HepG2 (cell line): Measurements from ENCODE around the gene PHOSPHO2. TPM values are rescaled to one million over a fixed set of nuclear protein-coding genes. Genes with fewer than 3 reads are reported as not detected.

ENCODE experiments used
- ARNTL ChIP-seq: sonication (generic); formaldehyde crosslinking; IDR thresholded peaks from 2 replicates; pipeline ENCODE4 v1.4.0; 2020; ENCODE audit warnings: mild to moderate bottlenecking, missing genetic modification reagents
- FOSL2 ChIP-seq: sonication (generic); formaldehyde crosslinking; IDR thresholded peaks from 2 replicates; pipeline ENCODE4 v1.4.0; 2020; ENCODE audit warnings: missing genetic modification reagents
- IRX3 ChIP-seq: sonication (generic); formaldehyde crosslinking; IDR thresholded peaks from 2 replicates; pipeline ENCODE4 v1.8.1; 2023; ENCODE audit warnings: mild to moderate bottlenecking, low read depth, missing genetic modification reagents, borderline replicate concordance
- SRSF1 ChIP-seq: fragments of 200-400 bp; formaldehyde crosslinking; optimal IDR thresholded peaks from 2 replicates; pipeline ENCODE3; 2017; ENCODE audit warnings: mild to moderate bottlenecking, low read depth, low read length, moderate library complexity
- ZNF235 ChIP-seq: sonication (generic); formaldehyde crosslinking; IDR thresholded peaks from 2 replicates; pipeline ENCODE4 v1.8.1; 2023; ENCODE audit warnings: mild to moderate bottlenecking, missing genetic modification reagents, borderline replicate concordance
- ZNF33A ChIP-seq: sonication (generic); formaldehyde crosslinking; IDR thresholded peaks from 2 replicates; pipeline ENCODE4 v1.5.1; 2020; ENCODE audit warnings: missing genetic modification reagents, mild to moderate bottlenecking, moderate library complexity, borderline replicate concordance
- ZNF550 ChIP-seq: sonication (generic); formaldehyde crosslinking; IDR thresholded peaks from 2 replicates; pipeline ENCODE4 v1.4.0; 2020; ENCODE audit warnings: mild to moderate bottlenecking, missing genetic modification reagents, borderline replicate concordance
- ZNF577 ChIP-seq: sonication (generic); formaldehyde crosslinking; IDR thresholded peaks from 2 replicates; pipeline ENCODE4 v1.4.0; 2020; ENCODE audit warnings: mild to moderate bottlenecking, low read depth, missing genetic modification reagents, borderline replicate concordance
- ZNF629 ChIP-seq: sonication (generic); formaldehyde crosslinking; conservative IDR thresholded peaks from 2 replicates; pipeline ENCODE4 v1.5.0; 2020; ENCODE audit warnings: missing genetic modification reagents
- ZNF775 ChIP-seq: sonication (generic); formaldehyde crosslinking; IDR thresholded peaks from 2 replicates; pipeline ENCODE4 v1.4.0; 2020; ENCODE audit warnings: missing genetic modification reagents, mild to moderate bottlenecking, moderate library complexity, borderline replicate concordance
- ZSCAN25 ChIP-seq: sonication (generic); formaldehyde crosslinking; IDR thresholded peaks from 2 replicates; pipeline ENCODE4 v1.8.0; 2022; ENCODE audit warnings: mild to moderate bottlenecking, missing genetic modification reagents
- polyA plus RNA-seq, 8 experiments: library from polyadenylated mRNA; depleted of rRNA in 3 of 8; stranded (reverse) in 7 of 8; unstranded in 1 of 8; fragments of >200 nt; fragmentation: Illumina TruSeq in 4 of 8; extraction: Trizol in 4 of 8; gene quantifications; 2 replicates each; pipeline versions ENCODE4 v1.2.1 to v1.2.3, GENCODE V29; 2011 to 2016; ENCODE audit warnings: low read depth in 4 of 8, missing spikeins in 1 of 8, mixed read lengths in 1 of 8; ENCODE audit not compliant: insufficient read depth in 1 of 8
- total RNA-seq, 5 experiments: library from RNA; depleted of rRNA; stranded (reverse); fragments of >200 nt; fragmentation: Illumina TruSeq; extraction: Trizol; gene quantifications; 2 replicates each; pipeline ENCODE4 v1.2.3, GENCODE V29; 2016; ENCODE audit warnings: low read depth in 1 of 5
- TF ChIP-seq, protein P1 (sequence below): sonication (generic); formaldehyde crosslinking; IDR thresholded peaks from 2 replicates; pipeline ENCODE4 v1.5.1; 2020; ENCODE audit warnings: mild to moderate bottlenecking, missing genetic modification reagents, borderline replicate concordance
- TF ChIP-seq, protein P2 (sequence below): sonication (generic); formaldehyde crosslinking; IDR thresholded peaks from 2 replicates; pipeline ENCODE4 v1.4.0; 2020; ENCODE audit warnings: mild to moderate bottlenecking, missing genetic modification reagents
- TF ChIP-seq, protein P3 (sequence below): sonication (generic); formaldehyde crosslinking; IDR thresholded peaks from 2 replicates; pipeline ENCODE4 v1.4.0; 2020; ENCODE audit warnings: missing genetic modification reagents
- TF ChIP-seq, protein P4 (sequence below): sonication (generic); formaldehyde crosslinking; IDR thresholded peaks from 2 replicates; pipeline ENCODE4 v1.4.0; 2020; ENCODE audit warnings: missing genetic modification reagents, borderline replicate concordance
- TF ChIP-seq, protein P5 (sequence below): sonication (generic); formaldehyde crosslinking; IDR thresholded peaks from 2 replicates; pipeline ENCODE4 v1.8.0; 2023; ENCODE audit warnings: mild to moderate bottlenecking, missing genetic modification reagents

Gene PHOSPHO2
- total and polyA plus RNA-seq, 2 of the 13 experiments (the other 11 are each of a cell fraction or from before 2014, with no cell fraction given), result 6.1 to 11.4 TPM

DNA sequence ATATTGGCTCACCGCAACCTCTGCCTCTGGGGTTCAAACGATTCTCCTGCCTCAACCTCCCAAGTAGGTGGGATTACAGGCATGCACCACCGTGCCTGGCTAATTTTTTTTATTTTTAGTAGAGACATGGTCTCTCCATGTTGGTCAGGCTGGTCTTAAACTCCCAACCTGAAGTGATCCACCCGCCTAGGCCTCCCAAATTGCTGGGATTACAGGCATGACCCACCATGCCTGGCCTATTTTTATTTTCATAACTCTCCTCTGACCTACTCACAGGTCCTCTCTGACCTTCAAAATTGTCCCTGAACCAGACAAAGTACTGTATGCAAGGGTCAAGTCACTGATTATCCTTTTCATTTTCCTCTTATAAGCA, 23.4 kb downstream of the PHOSPHO2 start (continued):
- TF ChIP-seq, protein P1, sequence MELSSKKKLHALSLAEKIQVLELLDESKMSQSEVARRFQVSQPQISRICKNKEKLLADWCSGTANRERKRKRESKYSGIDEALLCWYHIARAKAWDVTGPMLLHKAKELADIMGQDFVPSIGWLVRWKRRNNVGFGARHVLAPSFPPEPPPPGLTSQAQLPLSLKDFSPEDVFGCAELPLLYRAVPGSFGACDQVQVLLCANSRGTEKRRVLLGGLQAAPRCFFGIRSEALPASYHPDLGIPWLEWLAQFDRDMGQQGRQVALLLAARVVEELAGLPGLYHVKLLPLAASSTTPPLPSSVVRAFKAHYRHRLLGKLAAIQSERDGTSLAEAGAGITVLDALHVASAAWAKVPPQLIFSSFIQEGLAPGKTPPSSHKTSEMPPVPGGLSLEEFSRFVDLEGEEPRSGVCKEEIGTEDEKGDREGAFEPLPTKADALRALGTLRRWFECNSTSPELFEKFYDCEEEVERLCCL (CRISPR knock-in tag), result no peak
- no peak for TF ChIP-seq ZNF629 (CRISPR knock-in tag)
- TF ChIP-seq ZSCAN25 (CRISPR knock-in tag), result no peak
- TF ChIP-seq ZNF235 (CRISPR knock-in tag), result no peak
- TF ChIP-seq ZNF775 (CRISPR knock-in tag), result 0 out of 2 replicates have a peak, but pooled peaks have one; percentile 44
- TF ChIP-seq ZNF550 (CRISPR knock-in tag), result no peak
- TF ChIP-seq ARNTL (CRISPR knock-in tag), result no peak
- TF ChIP-seq, protein P2, sequence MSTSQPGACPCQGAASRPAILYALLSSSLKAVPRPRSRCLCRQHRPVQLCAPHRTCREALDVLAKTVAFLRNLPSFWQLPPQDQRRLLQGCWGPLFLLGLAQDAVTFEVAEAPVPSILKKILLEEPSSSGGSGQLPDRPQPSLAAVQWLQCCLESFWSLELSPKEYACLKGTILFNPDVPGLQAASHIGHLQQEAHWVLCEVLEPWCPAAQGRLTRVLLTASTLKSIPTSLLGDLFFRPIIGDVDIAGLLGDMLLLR (CRISPR knock-in tag), result no peak
- peak; percentile 64; the same call in 1 of the 2 replicates for TF ChIP-seq ZNF577 (CRISPR knock-in tag)
- no peak for TF ChIP-seq SRSF1
- TF ChIP-seq, protein P3, sequence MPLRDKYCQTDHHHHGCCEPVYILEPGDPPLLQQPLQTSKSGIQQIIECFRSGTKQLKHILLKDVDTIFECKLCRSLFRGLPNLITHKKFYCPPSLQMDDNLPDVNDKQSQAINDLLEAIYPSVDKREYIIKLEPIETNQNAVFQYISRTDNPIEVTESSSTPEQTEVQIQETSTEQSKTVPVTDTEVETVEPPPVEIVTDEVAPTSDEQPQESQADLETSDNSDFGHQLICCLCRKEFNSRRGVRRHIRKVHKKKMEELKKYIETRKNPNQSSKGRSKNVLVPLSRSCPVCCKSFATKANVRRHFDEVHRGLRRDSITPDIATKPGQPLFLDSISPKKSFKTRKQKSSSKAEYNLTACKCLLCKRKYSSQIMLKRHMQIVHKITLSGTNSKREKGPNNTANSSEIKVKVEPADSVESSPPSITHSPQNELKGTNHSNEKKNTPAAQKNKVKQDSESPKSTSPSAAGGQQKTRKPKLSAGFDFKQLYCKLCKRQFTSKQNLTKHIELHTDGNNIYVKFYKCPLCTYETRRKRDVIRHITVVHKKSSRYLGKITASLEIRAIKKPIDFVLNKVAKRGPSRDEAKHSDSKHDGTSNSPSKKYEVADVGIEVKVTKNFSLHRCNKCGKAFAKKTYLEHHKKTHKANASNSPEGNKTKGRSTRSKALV (CRISPR knock-in tag), result no peak
- TF ChIP-seq, protein P4, sequence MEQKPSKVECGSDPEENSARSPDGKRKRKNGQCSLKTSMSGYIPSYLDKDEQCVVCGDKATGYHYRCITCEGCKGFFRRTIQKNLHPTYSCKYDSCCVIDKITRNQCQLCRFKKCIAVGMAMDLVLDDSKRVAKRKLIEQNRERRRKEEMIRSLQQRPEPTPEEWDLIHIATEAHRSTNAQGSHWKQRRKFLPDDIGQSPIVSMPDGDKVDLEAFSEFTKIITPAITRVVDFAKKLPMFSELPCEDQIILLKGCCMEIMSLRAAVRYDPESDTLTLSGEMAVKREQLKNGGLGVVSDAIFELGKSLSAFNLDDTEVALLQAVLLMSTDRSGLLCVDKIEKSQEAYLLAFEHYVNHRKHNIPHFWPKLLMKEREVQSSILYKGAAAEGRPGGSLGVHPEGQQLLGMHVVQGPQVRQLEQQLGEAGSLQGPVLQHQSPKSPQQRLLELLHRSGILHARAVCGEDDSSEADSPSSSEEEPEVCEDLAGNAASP (CRISPR knock-in tag), result 0 out of 2 replicates have a peak, but pooled peaks have one; percentile 0
- no peak for TF ChIP-seq ZNF33A
- no peak for TF ChIP-seq FOSL2 (CRISPR knock-in tag)
- no peak for TF ChIP-seq IRX3
- TF ChIP-seq, protein P5, sequence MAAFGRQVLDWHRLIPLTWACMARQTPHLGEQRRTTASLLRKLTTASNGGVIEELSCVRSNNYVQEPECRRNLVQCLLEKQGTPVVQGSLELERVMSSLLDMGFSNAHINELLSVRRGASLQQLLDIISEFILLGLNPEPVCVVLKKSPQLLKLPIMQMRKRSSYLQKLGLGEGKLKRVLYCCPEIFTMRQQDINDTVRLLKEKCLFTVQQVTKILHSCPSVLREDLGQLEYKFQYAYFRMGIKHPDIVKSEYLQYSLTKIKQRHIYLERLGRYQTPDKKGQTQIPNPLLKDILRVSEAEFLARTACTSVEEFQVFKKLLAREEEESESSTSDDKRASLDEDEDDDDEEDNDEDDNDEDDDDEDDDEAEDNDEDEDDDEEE (CRISPR knock-in tag), result no peak
